G401.6 (cell line): ENCODE data around the gene WDR18.
"Not testable (repeated sequence)": the region's sequence is repeated elsewhere in the genome, so short reads cannot be mapped to it uniquely, and the experiment has no call there.

Source experiments
- FAIRE-seq: peaks from 2 replicates; lab custom pipeline; 2012; peaks lifted over from hg19 to GRCh38; lab: Jason Lieb, UNC

WDR18 gene

DNA sequence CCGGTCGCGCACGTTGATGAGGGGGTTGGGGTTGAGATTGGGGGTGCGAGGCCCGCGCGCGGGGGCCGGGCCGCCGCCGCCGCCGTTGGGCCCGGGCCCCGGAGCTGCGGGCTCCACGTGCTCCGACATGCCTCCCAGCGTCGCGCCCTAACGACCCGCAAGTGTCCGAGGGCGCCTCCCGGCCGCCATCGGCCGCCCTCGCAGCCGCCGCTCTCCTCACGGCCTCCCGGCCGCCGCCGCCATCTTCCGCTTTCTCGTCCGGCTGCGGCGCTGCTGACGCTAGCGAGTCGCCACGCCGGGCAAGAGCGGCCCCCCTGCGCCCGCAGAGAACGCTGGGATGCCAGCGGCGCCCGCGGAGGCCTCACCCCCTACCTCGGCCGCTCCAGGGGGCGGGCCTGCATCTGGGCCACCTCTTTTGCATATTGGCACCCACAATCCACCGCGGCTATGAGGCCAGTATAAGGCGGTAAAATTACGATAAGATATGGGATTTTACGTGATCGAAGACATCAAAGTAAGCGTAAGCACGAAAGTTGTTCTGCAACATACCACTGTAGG, 36.8 kb downstream of the WDR18 start, which contains the start of gene TMEM259:
Gene TMEM259, minus strand, starts transcription at position 256 of the 558 bp plus-strand sequence. Its CDS starts 127 bp downstream, at position 129.
- FAIRE-seq = peak; percentile 88

DNA sequence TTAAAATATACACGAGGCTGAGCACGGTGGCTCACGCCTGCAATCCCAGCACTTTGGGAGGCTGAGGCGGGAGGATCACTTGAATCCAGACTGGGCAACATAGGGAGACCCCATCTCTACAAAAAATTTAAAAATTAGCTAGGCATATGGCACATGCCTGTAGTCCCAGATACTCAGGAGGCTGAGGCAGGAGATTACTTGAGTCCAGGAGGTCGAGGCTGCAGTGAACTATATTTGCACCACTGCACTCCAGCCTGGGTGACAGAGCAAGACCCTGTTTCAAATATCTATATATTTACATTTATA, 39.7 kb downstream of the WDR18 start:
- not testable (repeated sequence) for FAIRE-seq

DNA sequence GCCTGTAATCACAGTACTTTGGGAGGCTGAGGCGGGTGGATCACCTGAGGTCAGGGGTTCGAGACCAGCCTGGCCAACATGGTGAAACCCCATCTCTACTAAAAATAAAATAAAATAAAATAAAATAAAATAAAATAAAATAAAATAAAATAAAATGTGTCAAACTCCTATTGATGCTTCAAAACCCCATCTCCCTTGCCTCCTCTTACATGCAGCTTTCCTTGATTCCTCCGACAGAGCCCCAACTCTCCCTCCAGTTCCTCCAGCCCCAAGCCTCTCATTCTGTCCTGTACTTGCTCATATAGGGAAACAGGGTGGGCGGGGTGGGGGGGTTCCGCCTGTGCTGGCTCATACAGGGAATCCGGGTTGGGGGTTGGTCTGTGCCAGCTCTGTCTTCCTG, 40.9 kb downstream of the WDR18 start:
- FAIRE-seq = not testable (repeated sequence)

DNA sequence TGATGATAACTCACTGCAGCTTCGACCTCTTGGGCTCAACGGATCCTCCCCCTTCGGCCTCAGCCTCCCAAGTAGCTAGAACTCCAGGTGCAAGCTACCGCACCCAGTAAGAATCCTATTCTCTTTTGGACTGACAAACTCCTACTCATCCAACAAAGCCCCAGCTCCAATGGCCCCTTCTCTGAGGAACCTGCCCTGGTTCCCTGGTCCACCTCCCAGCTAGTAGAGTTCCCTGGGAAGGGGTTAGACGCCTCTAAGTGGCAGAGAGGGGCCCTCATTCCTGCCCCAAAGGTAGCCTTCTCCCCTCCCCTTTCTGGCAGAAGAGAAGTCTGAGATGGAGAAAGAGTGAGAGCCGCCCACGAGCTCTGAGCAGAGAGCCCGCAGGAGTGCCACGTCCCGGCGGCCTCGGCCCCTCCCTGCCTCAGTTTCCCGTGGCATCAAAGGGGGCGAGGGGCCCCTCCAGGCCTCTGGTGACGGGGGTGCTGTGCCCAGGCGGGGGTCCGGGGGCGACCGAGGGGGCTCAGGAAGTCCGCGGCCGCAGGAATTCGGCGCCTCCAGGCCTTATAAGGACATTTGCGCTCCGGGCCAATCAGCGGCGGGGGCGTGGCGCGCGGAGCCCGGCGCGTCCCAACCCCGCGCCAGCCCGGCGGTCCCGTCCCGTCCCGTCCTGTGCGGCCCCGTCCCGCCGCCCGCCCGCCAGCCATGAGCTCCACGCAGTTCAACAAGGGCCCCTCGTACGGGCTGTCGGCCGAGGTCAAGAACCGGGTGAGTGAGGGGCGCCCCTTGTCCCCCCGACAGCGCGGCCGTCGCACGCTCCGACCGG, 42.0 kb downstream of the WDR18 start, which contains the start of gene CNN2:
Gene CNN2, plus strand, starts transcription at position 649 of the 823 bp plus-strand sequence. Its CDS starts 54 bp downstream, at position 703.
- no peak for FAIRE-seq

DNA sequence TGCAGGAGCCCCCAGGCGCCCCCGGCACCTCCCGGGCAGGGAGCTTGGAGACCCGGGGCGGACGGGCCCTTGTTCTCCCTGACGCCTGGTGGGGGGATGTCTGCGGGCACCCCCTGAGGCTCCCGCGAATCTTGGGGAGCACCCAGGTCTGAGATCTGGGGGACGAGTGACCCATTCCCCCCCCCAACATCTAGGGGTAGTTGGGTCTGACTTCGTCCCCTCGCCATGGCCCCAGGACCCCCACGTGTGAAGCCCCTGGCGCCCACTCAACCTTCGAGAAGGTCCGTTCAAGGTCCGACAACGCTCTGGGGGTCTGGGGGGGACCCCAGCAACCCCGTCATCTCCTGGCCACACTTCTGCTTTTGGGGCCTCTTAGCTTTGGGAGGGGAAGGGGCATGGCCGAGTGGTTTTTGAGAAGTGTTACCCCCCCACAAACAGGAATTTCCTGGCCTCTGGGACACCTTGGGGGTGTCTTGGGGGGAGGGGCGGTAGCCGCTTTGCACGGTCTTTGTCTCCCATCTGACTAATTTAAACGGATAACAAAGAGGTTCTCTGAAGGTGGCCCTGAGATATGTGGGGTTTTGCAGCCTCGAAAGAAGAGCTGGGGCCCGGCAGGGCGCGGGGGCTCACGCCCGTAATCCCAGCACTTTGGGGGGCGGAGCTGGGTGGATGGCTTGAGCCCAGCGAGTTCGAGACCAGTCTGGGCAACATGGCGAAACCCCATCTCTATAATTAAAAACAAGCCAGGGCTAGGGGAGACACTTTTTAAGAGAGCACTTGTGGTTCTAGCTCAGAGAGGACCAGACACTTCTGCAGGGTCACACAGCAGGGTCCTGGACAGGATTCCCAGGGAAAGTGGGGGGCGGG, 42.9 kb downstream of the WDR18 start:
- no peak for FAIRE-seq

DNA sequence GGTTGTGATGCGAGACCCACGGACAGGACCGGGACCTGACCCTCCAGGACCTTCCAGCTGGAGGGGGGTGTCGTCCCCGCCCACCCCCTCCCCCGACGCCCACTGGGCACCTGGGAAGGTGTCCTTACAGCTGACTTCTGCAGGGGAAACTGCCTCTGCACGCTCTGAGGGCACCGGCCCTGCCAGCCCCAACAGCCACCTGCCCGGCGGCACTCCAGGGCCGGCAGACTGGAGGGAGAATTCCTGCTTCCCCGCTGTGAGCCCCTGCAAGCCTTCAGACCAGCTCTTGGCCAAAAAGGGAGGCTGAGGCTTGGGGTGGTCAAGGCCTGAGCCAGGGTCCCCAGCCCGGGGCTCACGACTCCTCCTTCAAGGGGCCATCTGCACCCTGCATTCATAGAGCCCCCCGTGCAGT, 43.5 kb downstream of the WDR18 start:
- FAIRE-seq = no peak

DNA sequence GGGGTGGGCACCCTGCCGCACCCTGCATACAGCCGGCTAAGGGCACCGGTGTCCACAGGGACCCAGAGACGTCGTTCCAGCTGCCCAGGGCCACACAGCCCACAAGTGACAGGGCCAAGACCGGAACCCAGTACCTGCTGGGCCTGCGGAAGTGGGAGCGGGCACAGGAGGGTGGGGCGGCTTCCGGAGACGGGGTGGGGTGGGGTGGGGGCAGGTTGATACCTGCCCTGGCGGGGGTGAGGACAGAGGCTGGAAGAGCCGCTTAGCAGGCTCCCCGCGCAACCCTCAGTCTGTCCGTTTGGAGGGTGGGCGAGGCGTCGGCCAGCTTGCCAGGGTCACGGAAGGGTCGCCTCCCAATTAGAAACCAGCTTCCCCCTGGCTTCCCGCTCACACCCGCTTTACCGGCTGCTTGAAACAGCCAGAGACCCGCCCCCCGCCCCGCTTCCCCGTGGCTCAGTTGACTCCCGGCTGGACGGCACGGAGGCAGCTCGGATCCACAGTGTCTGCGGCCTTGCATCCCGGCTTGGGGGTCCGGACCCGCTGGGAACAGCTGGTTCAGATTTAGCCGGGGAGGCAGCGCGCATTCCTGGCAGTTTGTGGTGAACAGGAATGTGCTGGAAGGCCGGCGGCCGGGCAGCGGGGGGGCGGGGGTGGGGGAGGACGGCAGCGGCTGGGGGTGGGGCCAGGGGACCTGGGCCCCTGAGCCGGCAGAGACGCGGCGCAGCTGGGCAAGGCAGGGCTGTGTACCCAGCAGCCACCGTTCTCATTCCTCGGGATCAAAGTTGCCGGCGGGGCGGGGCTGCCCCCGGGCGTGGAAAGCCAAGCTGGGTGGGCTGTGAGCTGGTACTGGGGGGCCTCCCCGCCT, 44.1 kb downstream of the WDR18 start:
- no peak for FAIRE-seq

DNA sequence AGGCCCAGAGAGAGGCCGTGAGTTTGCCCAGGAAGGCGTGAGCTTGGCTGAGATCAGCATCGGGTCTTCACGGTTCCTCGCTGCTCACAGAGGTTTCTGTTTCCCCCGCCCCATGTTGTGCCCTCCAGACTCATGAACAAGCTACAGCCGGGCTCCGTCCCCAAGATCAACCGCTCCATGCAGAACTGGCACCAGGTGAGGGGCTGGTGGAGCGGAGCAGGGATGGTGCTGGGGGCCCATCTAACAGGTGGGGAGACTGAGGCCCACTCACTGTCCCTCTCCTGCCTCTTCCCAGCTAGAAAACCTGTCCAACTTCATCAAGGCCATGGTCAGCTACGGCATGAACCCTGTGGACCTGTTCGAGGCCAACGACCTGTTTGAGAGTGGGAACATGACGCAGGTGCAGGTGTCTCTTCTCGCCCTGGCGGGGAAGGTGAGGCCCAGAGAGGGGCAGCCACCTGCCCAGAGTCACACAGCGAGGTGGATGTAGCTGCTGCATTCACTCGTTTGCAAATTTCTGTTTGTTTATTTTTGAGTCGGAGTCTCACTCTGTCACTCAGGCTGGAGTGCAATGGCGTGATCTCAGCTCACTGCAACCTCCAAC, 48.2 kb downstream of the WDR18 start:
- no peak for FAIRE-seq

DNA sequence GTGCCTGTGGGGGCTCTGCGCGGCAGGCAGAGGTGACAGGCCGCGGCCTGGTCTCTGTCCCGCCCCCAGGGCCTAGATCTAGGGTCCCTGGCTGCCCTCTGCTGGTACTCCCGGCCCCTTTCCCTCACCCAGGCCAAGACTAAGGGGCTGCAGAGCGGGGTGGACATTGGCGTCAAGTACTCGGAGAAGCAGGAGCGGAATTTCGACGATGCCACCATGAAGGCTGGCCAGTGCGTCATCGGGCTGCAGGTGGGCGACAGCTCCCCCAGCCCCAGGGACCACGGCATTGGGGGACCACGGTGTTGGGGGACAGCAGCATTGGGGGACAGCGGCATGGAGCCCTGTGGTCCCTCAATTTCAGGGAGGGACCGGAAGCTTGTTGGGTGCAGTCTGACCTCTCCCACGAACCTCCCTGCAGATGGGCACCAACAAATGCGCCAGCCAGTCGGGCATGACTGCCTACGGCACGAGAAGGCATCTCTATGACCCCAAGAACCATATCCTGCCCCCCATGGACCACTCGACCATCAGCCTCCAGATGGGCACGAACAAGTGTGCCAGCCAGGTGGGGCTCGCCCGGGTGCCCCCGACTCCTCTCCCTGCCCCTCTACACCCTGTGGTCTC, 52.0 kb downstream of the WDR18 start:
- FAIRE-seq = no peak

DNA sequence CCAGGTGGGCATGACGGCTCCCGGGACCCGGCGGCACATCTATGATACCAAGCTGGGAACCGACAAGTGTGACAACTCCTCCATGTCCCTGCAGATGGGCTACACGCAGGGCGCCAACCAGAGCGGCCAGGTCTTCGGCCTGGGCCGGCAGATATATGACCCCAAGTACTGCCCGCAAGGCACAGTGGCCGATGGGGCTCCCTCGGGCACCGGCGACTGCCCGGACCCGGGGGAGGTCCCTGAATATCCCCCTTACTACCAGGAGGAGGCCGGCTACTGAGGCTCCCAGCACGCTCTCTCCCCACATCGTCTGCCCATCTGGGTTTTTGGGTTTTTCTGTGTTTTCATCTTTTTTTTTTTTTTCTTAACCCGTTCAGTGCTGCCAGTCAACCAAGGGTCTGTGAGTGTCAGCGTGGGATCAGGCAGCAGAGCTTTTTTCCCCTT, 53.5 kb downstream of the WDR18 start:
- no peak for FAIRE-seq

DNA sequence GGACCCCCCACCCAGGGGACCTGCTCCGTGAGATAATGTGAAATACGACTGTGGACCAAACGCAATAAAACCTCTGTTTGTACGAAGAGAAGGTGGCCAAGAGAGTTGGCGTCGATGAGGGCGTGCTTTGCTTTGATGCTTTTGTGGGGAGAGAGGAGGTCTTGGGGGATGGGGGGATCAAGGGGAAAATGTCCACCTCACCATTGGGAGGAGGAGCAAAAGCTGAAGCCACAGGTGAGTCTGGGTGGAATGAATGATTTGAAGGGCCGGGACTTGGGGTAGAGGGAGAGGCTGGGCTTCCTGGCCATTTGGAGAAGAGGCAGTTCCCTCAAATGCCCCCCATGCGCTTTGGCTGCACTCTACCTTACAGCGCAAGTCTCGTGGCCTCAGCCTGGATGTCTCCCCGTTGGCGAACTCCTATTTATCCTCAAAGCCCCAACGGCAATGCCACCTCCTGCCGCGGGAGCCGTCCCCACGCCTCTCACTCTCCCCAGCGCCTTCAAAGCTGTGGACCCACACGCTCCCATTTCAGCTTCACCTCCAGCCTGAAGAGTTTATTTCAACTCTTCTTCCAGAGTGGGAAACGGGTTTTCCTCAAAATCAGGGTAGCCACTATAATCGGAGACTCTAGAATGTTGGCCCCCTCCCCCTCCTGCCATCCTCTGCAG, 55.0 kb downstream of the WDR18 start:
- FAIRE-seq = peak; percentile 50

DNA sequence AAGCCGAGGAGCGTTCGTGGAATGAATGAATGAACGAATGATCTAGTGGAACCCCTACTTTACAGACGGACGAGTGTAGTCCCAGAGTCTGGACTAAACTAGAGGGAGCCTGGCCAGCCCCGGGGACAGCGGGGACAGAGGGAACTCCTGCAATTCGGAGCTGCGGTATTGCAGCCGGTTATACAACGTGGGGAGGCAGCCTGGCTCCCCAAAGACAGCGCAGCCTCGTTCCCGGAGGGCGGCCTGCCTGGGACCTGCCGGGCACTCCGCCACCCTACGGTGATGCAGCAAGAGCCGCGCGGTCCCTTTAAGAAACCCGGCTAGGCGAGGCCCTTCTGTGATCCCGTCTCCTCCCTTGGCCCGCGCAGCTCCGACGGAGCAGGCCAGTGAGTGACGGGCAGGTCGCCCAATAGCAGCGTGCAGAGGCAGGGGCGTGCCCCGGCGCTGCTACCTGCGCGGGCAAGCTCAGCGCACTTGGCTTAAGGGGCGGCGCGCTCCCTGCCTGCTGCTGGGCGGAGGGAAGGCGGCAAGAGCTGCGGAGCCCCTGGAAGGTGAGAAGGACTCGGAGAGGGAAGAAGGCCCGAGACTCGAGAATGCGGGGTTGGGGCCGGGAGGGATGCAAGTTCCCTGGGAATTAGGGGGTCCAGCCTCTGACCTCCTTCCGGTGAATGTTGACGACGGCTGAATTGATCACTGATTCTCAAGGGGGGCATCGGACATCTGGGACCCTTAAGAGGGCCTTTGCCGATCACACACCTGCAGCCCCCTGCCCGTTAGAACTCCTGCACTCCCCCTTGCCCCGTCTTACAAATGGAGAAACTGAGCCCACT, 55.7 kb downstream of the WDR18 start, which contains the start of gene ABCA7:
Gene ABCA7, plus strand, starts transcription at position 462 of the 830 bp plus-strand sequence. CDS start 1,255 bp downstream, outside the sequence.
- peak; percentile 95 for FAIRE-seq

DNA sequence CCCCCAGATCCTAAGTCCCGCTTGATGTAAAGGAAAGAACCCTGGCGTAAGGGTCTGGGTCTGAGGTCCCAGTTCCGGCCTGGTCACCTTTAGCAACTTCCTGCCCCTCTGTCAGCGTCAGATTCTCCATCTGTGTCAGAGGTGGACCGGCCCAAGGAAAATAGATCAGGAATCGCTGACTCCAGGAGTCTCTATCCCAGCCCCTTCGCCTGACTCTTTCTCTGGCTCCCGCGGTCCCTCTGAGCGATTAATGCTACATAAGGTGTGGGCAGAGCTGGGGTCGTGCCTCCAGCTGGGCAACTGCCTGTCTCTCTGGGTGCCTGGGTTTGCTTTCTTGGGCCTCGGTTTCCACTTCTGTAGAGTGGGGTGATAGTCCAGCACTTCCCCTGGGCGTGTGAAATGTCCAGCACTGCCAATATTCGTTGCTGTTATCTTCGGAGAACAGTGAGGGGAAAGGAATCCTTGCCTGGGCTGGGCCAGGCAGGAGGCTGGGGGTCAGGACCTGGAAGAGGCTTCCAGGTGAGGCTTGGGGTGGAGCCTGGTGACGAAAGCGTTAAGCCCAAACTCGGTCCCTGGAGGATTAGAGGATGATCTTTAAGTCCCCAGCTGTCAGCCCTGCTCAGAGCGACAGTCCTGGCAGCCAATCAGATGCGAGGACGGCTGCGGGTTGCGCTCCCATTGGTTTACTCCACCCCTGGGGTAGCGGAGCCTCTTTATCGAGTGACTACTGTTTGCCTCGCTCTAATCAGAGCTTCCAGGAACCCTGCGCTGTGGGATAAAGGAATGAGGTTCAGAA, 56.5 kb downstream of the WDR18 start:
- peak; percentile 89 for FAIRE-seq

DNA sequence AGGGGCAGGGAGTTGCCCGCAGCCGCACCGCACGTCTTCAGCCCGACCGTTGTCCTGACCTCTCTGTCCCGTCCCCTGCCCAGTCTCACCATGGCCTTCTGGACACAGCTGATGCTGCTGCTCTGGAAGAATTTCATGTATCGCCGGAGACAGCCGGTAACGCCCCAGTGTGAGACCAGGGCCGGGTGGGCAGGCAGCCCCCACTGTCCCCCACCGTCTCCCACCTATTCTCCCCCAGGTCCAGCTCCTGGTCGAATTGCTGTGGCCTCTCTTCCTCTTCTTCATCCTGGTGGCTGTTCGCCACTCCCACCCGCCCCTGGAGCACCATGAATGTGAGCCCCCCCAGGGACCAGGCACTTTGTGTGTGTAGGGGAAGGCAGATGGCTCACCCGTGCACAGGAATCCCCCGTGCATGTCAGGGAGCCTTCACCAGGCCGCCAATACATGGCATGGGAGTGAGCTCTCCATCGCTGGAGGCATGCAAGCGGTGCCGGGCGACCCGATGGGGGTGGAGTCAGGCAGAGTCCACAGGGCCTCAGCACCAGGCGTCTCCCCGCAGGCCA, 57.2 kb downstream of the WDR18 start:
- FAIRE-seq = no peak

DNA sequence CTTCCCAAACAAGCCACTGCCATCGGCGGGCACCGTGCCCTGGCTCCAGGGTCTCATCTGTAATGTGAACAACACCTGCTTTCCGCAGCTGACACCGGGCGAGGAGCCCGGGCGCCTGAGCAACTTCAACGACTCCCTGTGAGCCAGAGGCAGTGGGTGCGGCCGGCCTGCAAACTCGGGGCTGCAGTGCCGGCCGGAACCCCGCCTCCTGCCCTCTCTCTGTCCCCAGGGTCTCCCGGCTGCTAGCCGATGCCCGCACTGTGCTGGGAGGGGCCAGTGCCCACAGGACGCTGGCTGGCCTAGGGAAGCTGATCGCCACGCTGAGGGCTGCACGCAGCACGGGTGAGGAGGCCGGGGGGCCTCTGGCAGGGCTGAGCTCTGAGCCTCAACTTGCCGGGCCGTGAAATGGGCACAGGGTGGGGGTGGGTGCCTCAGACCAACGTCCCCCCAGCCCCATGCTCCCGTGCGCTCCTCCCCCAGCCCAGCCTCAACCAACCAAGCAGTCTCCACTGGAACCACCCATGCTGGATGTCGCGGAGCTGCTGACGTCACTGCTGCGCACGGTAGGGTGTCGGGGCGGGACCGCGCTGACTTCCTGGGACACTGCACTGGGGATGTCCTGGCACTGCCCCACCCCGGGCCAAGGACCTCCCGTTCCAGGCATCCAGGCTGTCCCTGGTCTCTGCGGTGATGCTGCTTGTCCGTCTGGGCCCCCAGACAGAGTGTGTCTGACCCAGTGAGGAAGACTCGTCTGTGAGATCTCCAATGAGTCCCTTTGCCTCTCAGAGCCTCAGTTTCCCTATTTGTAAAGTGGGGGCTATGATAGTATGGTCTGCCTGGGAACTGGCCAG, 57.9 kb downstream of the WDR18 start:
- no peak for FAIRE-seq

DNA sequence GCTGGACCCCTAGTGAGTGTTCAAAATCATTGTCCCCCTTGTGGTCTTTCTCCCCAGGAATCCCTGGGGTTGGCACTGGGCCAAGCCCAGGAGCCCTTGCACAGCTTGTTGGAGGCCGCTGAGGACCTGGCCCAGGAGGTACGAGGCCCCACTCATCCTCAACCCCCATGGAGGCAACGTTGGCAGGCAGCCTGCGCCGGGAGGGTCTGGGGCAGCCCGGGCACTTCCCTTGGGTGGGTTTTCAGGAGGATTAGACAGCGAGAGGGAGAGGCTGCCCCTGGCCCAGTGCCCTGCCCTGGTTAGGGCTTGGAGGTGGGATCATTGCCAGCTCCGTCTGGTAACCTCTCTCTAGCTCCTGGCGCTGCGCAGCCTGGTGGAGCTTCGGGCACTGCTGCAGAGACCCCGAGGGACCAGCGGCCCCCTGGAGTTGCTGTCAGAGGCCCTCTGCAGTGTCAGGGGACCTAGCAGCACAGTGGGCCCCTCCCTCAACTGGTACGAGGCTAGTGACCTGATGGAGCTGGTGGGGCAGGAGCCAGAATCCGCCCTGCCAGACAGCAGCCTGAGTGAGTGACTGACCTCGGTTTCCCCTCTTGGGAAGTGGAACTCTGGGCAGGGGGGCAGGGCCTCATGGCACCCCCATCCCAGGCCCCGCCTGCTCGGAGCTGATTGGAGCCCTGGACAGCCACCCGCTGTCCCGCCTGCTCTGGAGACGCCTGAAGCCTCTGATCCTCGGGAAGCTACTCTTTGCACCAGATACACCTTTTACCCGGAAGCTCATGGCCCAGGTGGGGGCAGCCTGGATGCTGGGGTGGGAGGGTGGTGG, 58.8 kb downstream of the WDR18 start:
- FAIRE-seq = no peak
